ENCODE measurements around the gene KLHL13.
"Not testable (repeated sequence)": the region's sequence is repeated elsewhere in the genome, so short reads cannot be mapped to it uniquely, and the experiment has no call there.

KLHL13 gene

GRCh38 chrX:117989512-117989911 lies 127.1 kb downstream of the KLHL13 start:
- no peak for DNase-seq

DNA sequence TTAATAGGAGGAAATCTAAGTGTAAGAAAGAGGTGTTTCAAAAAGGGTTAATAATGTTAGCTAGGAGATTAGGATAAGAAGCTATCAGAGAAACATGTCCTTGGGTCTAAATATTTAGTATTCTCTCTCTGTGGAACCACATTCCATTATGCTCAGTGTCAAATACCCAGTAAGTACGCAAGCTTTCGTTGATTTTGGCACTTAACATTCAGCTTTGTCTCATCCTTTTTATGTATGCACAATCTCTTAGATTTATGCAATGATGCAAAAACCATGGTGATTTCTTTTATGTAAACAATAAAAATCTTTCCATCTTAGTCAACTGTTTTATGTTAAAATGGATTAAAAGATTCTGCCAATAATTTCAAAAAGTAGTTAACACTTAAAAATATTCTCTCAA lies 129.2 kb downstream of the KLHL13 start:
- no peak for DNase-seq

DNA sequence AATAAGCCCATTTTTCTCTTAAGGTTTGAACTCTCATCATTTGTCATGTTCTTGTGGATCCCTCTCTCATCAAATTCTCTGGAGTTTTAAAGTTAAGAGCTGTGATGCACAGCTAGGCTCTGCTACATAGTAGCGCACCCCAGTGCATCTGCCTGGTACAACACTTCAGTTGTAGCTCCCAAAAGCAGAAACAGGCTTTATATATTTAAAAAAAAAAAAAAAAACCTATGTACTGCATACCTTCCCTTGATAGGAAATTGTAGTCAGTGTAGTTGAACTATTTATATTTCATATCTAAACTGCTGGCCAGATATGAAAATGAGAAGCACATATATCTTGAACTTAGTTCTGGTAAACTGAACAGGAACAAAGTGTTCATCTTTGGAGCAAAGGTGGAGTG lies 131.4 kb downstream of the KLHL13 start:
- DNase-seq, result no peak

GRCh38 chrX:117982694-117983392 lies 133.8 kb downstream of the KLHL13 start:
- no peak for DNase-seq

DNA sequence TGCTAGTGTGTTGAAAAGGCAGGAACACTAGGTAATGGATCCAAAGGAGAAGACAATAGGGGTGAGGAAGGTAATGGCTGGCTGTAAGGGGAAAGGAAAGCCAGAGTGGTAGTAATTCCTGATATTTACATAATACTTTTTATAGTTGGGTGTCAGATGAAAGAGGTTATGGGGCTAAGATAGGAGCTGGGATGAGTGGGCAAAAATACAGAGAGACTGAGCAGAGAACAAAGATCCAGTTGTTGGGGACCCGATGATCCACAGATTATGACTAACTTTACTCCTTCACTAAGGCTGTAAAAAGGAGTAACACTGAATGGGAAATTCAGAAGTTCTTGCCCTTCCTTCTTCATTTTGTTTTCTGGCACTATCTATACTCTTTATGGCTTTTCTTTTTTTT lies 138.2 kb downstream of the KLHL13 start:
- DNase-seq, result no peak

DNA sequence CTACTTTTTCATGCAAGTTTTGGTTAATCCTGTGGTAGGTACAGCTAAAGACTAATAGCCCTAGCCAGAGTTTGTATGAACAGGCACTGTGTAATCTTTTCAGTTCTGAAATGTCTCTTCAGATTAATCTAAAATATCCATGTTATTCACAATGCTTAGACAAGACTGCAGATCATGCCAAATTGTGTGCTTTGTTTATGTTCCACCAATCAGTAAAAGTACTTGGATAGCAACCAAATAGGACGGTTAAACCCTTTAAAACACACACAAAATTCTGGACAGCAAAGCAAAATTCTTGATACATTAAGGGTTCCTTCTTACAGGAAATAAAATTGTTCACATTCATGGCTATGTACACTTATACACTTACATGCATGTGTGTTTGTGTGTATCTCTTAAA lies 139.1 kb downstream of the KLHL13 start:
- no peak for DNase-seq

GRCh38 chrX:117973110-117973807 lies 143.4 kb downstream of the KLHL13 start:
- DNase-seq, result no peak

DNA sequence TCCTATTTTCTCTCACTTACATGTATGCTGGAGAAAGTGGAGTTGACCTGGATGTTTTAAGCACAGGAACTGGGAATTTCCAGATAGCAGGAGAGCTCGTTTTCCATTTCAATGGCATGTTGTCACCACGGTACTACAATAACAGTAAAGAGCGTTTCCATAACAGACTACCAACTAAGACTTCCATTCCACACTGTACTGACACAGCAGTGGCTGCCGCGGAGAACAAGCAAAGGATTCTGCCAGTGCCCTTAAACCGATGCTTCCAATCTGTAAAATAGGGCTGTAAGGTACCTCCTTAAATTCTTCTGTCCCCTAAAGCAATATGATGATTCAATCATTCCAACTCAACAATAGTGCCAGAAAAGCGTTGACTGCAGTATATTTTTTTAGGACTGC lies 143.9 kb downstream of the KLHL13 start:
- no peak for DNase-seq

DNA sequence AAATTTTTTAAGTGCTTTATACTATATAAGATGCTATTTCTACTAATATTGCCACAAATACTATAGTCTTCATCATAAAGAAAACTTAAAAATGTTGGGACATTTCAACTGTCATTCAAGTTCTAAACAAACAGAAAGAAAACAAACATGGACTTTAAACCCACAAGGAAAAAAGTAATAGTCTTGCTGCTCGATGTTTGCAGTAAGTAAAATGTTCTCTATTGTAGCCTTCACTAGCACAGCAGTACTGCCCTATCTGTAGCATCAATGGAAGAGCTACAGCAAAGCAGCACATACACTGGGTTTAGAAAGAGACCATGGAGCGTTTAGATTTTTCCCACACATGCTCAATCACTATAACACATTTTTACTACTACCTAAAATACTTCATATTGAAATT lies 146.8 kb downstream of the KLHL13 start:
- DNase-seq, result no peak

GRCh38 chrX:117969328-117969727 lies 147.3 kb downstream of the KLHL13 start:
- no peak for DNase-seq

DNA sequence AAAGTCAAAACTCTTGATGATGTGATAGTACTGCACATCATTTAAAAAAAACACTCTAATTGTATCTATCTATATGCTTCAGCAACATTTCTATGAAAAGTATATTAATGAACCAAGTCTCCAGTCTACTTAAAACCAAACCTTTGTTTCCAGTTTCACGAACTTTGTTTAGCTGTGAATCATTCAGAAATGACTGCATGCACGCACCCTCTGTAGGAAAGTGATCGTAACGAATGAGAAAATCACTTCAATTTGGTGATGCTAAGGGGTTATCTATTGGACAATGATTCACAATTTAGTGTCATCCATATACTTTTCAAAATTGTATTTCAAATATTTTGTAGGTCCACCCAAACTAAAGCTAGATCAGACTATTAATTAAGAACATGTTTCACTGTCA lies 157.6 kb downstream of the KLHL13 start:
- DNase-seq, result no peak

DNA sequence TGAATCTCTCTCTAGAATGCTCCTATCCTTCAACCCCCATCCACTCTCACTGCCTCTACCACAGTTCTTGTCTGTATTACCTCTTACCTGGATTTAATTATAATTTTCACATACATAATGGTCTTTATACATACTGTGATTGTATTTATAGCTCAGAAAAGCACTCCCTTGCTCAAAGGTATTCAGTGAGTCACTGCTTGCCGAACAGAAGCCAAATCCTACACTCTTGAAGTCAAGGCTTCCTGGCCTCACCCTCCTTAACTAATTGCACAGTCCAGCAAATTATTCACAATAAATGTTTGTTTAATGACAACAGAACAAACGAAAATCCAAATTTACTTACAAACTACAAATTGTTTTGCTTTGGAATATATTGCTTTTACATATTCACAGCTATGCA lies 159.5 kb downstream of the KLHL13 start:
- DNase-seq, result no peak

- DNase-seq, result not testable (repeated sequence)
These were observed 177.3 kb downstream of the KLHL13 start for GRCh38 chrX:117939296-117939695.

DNA sequence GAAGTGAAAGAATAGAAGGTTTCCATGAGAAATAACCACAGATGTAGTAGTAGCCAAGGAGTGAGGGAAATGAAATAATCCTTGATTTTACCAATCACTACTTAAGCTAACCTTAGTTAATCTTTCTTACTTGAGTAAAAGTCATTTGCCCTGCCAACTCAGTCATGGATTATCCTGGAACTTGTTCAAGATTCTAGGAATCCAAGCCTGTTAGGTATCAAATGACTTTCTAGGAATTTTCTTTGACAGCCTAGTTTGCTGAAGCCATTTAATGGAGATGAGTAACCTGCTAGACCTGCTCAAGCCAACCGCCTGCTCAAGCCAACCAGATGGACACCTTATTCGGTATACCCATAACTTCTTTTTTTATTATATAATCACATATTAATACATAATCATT lies 180.5 kb downstream of the KLHL13 start:
- DNase-seq, result no peak

GRCh38 chrX:117930116-117930515 lies 186.5 kb downstream of the KLHL13 start:
- not testable (repeated sequence) for DNase-seq

DNA sequence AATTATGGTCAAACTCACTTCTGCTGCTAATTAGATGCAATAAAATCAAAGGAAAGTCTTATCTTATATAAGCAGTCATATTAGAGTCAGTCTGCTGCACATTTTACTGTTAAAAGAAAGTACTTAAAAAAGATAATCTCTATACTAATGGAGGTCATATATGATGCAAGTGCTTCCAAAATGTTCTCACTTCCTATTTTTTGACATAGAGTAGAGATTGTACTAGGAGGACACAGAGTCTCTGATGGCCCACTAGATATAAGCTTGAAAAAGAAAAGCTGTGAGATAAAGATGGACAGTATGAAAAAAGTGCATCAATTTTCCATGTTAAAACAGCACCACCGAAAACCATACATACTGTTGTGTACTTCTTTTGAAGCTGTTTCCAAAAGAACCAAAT lies 196.9 kb downstream of the KLHL13 start:
- no peak for DNase-seq

DNA sequence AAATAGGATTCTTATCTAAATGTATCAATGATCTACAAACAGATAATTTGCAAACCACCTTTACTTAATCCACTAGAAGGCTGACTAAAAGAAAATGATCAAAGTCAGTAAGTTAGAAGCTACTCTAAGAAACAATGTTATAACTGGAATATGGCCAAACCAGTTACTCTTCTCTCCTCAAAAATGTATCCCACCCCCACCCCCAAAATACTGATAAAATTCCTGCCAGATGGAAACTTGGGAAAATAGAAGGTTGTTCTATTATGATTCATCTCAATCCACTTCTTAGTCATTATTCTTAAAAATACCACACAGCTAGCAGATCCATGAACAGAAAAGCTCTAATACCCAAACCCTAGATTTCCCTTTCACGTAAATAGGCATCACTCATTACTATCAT lies 206.4 kb downstream of the KLHL13 start:
- DNase-seq, result no peak

GRCh38 chrX:117898226-117898625 lies 218.4 kb downstream of the KLHL13 start:
- no peak for DNase-seq

DNA sequence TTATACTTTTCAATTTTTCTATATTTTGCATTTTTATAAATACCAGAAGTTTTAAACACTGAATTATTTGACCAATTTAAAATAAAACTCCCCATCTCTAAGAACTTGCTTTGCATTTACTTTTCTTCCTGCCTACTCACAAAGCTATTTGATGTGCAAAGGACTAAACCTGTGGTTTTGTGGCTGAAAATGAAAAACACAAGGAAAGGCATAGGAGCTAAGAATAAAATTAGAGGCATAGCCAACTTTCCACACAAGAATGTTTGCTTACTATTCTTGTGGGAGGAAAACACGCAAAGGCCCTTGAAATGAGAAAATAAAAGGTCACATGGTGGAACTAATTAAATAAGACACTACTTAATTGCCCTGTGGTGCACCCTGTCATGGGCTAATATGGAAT lies 221.2 kb downstream of the KLHL13 start:
- DNase-seq, result no peak

- no peak for DNase-seq
These were observed 224.1 kb downstream of the KLHL13 start for GRCh38 chrX:117892469-117892868.

DNA sequence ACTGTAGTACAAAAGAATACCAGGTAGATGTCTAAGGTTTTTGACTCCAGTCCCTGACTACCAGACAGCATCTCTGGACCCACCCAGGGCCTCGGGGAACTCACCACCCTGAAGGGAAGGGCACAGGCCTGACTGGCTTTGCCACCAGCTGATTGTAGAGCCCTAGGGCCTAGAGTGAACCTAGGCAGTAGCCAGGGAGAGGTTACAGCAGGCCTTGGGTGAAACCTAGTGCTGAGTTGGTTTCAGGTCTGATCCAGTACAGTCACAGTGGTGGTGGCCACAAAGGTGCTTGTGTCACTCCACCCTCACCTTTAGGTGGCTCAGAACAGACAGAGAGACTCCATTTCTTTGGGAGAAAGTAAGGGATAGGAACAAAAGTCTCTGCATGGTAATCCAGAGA lies 244.8 kb downstream of the KLHL13 start:
- DNase-seq, result no peak

- no peak for DNase-seq
These were observed 256.1 kb downstream of the KLHL13 start for GRCh38 chrX:117860517-117860916.

DNA sequence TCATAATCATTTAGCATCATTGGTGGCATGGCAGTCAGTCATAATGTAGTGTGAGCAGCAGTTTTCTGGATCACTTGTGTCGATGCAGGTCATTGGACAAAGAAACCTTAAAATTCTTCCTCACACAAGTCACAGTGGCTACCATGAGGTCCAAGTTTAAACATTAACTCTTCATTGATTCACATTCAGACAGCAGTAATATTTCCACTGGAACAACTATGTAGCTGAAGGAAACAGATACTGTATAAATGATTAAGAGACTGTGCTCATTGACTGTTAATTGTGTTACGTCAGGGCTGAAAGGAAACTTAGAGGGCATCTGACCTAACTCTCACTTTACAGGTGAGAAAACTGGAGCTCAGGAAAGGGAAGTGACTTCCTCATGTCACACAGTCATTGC lies 261.8 kb downstream of the KLHL13 start:
- no peak for DNase-seq

GRCh38 chrX:117851025-117851424 lies 265.6 kb downstream of the KLHL13 start:
- no peak for DNase-seq

Measured in activated naive CD4-positive, alpha-beta T cell treated with Interleukin-2 at 50 U/mL for 16 hours (primary cell).